Neuronal stem cell (in vitro differentiated cells): ENCODE data around the gene GRIN2A.

Source experiments
- DNase-seq: peaks from one replicate; pipeline ENCODE4 v3.0.0-alpha.2; 2013; ENCODE audit warnings: low spot score
- H2AFZ ChIP-seq: one replicate; pipeline ENCODE4 v1.6.1; 2013; ENCODE audit warnings: mild to moderate bottlenecking, low read length, inconsistent platforms
- H2AK5ac ChIP-seq: 2 replicates; pipeline ENCODE4 v1.6.1; 2013; ENCODE audit warnings: low read depth, mild to moderate bottlenecking, inconsistent platforms, low read length, moderate library complexity, mixed read lengths
- H2BK120ac ChIP-seq: 2 replicates; pipeline ENCODE4 v1.6.1; 2013; ENCODE audit warnings: low read depth, mild to moderate bottlenecking, inconsistent platforms, low read length, moderate library complexity, mixed read lengths
- H2BK12ac ChIP-seq: one replicate; pipeline ENCODE4 v1.6.1; 2013; ENCODE audit warnings: low read length, inconsistent platforms
- H2BK15ac ChIP-seq: 2 replicates; pipeline ENCODE4 v1.6.1; 2013; ENCODE audit warnings: mild to moderate bottlenecking, low read length, inconsistent platforms, mixed read lengths
- H2BK5ac ChIP-seq: one replicate; pipeline ENCODE4 v1.6.1; 2013; ENCODE audit warnings: inconsistent platforms, mild to moderate bottlenecking, low read length, moderate library complexity
- H3K14ac ChIP-seq: one replicate; pipeline ENCODE4 v1.6.1; 2013; ENCODE audit warnings: low read length, inconsistent platforms
- H3K18ac ChIP-seq: 2 replicates; pipeline ENCODE4 v1.6.1; 2013; ENCODE audit warnings: low read length, inconsistent platforms
- H3K23ac ChIP-seq: 2 replicates; pipeline ENCODE4 v1.6.1; 2013; ENCODE audit warnings: low read depth, mild to moderate bottlenecking, mixed read lengths, low read length, inconsistent platforms; ENCODE audit not compliant: poor library complexity
- H3K27ac ChIP-seq: replicated peaks from 3 replicates; pipeline ENCODE4 v1.5.1; 2013; ENCODE audit warnings: low read length, inconsistent platforms
- H3K27me3 ChIP-seq, 3 experiments: 2 replicates each; pipeline ENCODE4 v1.6.1; 2013; ENCODE audit warnings: low read length in 3 of 3, mild to moderate bottlenecking in 2 of 3, inconsistent platforms in 1 of 3, low read depth in 1 of 3, mixed read lengths in 1 of 3, moderate library complexity in 1 of 3; ENCODE audit not compliant: control insufficient read depth in 3 of 3, insufficient read depth in 3 of 3
- H3K36me3 ChIP-seq, 2 donors: replicated peaks in 1 of 2; 2 replicates each; pipeline ENCODE4 v1.6.1; 2013; ENCODE audit warnings: low read length in 2 of 2; ENCODE audit not compliant: control insufficient read depth in 2 of 2, insufficient read depth in 2 of 2
- H3K4ac ChIP-seq: 2 replicates; pipeline ENCODE4 v1.6.1; 2013; ENCODE audit warnings: inconsistent platforms, mild to moderate bottlenecking, low read length, moderate library complexity
- H3K4me1 ChIP-seq, 2 donors: 1 replicate in 1 of 2; 2 replicates in 1 of 2; pipeline ENCODE4 v1.6.1; 2013; ENCODE audit warnings: low read length in 2 of 2, low read depth in 1 of 2; ENCODE audit not compliant: control insufficient read depth in 2 of 2, insufficient read depth in 1 of 2
- H3K4me2 ChIP-seq: one replicate; pipeline ENCODE4 v1.6.1; 2013; ENCODE audit warnings: mild to moderate bottlenecking, low read length, inconsistent platforms; ENCODE audit not compliant: insufficient read depth, poor library complexity, severe bottlenecking
- H3K4me3 ChIP-seq, 2 donors: 2 replicates each; pipeline ENCODE4 v1.5.1; 2013; ENCODE audit warnings: low read length in 2 of 2, mild to moderate bottlenecking in 2 of 2, inconsistent platforms in 1 of 2, moderate library complexity in 1 of 2
- H3K79me1 ChIP-seq: one replicate; pipeline ENCODE4 v1.6.1; 2013; ENCODE audit warnings: low read depth, mild to moderate bottlenecking, inconsistent platforms, low read length, moderate library complexity
- H3K9ac ChIP-seq: one replicate; pipeline ENCODE4 v1.6.1; 2013; ENCODE audit warnings: mild to moderate bottlenecking, low read depth, low read length, inconsistent platforms; ENCODE audit not compliant: poor library complexity
- H3K9me3 ChIP-seq, 2 donors: replicated peaks in 1 of 2; 2 replicates each; pipeline versions ENCODE3 to v1.6.1; 2013; ENCODE audit warnings: low read length in 2 of 2, mild to moderate bottlenecking in 2 of 2, inconsistent platforms in 1 of 2, low read depth in 1 of 2, mixed read lengths in 1 of 2, moderate library complexity in 1 of 2; ENCODE audit not compliant: control insufficient read depth in 2 of 2, insufficient read depth in 1 of 2
- H4K8ac ChIP-seq: one replicate; pipeline ENCODE4 v1.6.1; 2013; ENCODE audit warnings: low read depth, mild to moderate bottlenecking, inconsistent platforms, low read length, moderate library complexity
- H4K91ac ChIP-seq: one replicate; pipeline ENCODE4 v1.6.1; 2013; ENCODE audit warnings: low read length, low read depth, mild to moderate bottlenecking, inconsistent platforms; ENCODE audit not compliant: poor library complexity
- WGBS, 2 donors: extraction: QIAGEN DNeasy Blood & Tissue Kit; methylation state at CpG; one replicate each; pipeline ENCODE4 v1.1.7; 2013; ENCODE audit warnings: missing lambda C conversion rate in 2 of 2, mixed read lengths in 1 of 2; ENCODE audit not compliant: insufficient read length in 2 of 2, insufficient replicate concordance in 1 of 2; ENCODE audit errors: extremely low coverage in 2 of 2; 5-methylcytosine and 5-hydroxymethylcytosine counted together

Gene GRIN2A

GRCh38 chr16:10153985-10154384 is 28.2 kb downstream of the GRIN2A start:
- Histone ChIP-seq H3K9ac (no peak overlapping the region), H3K14ac (no peak overlapping the region), H3K4me3 (no peak overlapping the region), H4K91ac (no peak overlapping the region), H3K4me2 (no peak overlapping the region), H3K27me3 (no peaks in the 10 kb centered on the region), H3K9me3 (no peaks in the 10 kb centered on the region), H3K18ac (no peak overlapping the region), H3K27ac (no peak overlapping the region), H2AK5ac (no peak overlapping the region), H2BK15ac (no peak overlapping the region), H2BK5ac (no peak overlapping the region), H2BK120ac (no peak overlapping the region), H4K8ac (no peak overlapping the region), H3K4me1 (peaks cover 0 to 2% of the 10 kb centered on the region in 2 donors), H3K36me3 (no peaks in the 10 kb centered on the region), H2AFZ (no peak overlapping the region), H3K23ac (no peak overlapping the region), H2BK12ac (no peak overlapping the region), H3K79me1 (no peaks in the 10 kb centered on the region), H3K4ac (no peak overlapping the region)
- no CpG with 5 or more reads among the region's 8 CpGs for WGBS, 2 donors
- DNase-seq: no peak

- H3K4me3 ChIP-seq: no peak overlapping the region
- H4K91ac ChIP-seq: no peak overlapping the region
- H2AFZ ChIP-seq: no peak overlapping the region
- H3K4me2 ChIP-seq: no peak overlapping the region
- H3K36me3 ChIP-seq: no peaks in the 10 kb centered on the region
- H3K27ac ChIP-seq: no peak overlapping the region
- H2BK12ac ChIP-seq: no peak overlapping the region
- H3K23ac ChIP-seq: no peak overlapping the region
- H3K9me3 ChIP-seq: no peaks in the 10 kb centered on the region
- peaks cover 0 to 4% of the 10 kb centered on the region in 2 donors for H3K4me1 ChIP-seq
- H4K8ac ChIP-seq: no peak overlapping the region
- no peak overlapping the region for H3K9ac ChIP-seq
- H3K4ac ChIP-seq: no peak overlapping the region
- no peak overlapping the region for H2AK5ac ChIP-seq
- H3K79me1 ChIP-seq: no peaks in the 10 kb centered on the region
- no peak for DNase-seq
- WGBS, 2 donors: no CpG with 5 or more reads among the region's 6 CpGs
- no peaks in the 10 kb centered on the region for H3K27me3 ChIP-seq
- H3K14ac ChIP-seq: no peak overlapping the region
- H3K18ac ChIP-seq: no peak overlapping the region
- no peak overlapping the region for H2BK120ac ChIP-seq
- H2BK5ac ChIP-seq: no peak overlapping the region
- H2BK15ac ChIP-seq: no peak overlapping the region
These were observed 30.5 kb downstream of the GRIN2A start for GRCh38 chr16:10151718-10152117.

- H2BK15ac ChIP-seq: no peak overlapping the region
- no peaks in the 10 kb centered on the region for H3K79me1 ChIP-seq
- no peaks in the 10 kb centered on the region for H3K27me3 ChIP-seq
- no peak overlapping the region for H3K4me3 ChIP-seq
- H2BK12ac ChIP-seq: no peak overlapping the region
- H2AK5ac ChIP-seq: no peak overlapping the region
- no peak overlapping the region for H3K14ac ChIP-seq
- no peaks in the 10 kb centered on the region for H3K9me3 ChIP-seq
- H3K18ac ChIP-seq: no peak overlapping the region
- WGBS, 2 donors: no CpG with 5 or more reads among the region's 4 CpGs
- no peak for DNase-seq
- H3K23ac ChIP-seq: no peak overlapping the region
- no peak overlapping the region for H3K4ac ChIP-seq
- H3K36me3 ChIP-seq: no peaks in the 10 kb centered on the region
- no peak overlapping the region for H2BK5ac ChIP-seq
- peaks cover 0 to 5% of the 10 kb centered on the region in 2 donors for H3K4me1 ChIP-seq
- no peak overlapping the region for H3K4me2 ChIP-seq
- no peak overlapping the region for H3K27ac ChIP-seq
- no peak overlapping the region for H2BK120ac ChIP-seq
- H4K8ac ChIP-seq: no peak overlapping the region
- no peak overlapping the region for H2AFZ ChIP-seq
- no peak overlapping the region for H3K9ac ChIP-seq
- no peak overlapping the region for H4K91ac ChIP-seq
These were observed 31.3 kb downstream of the GRIN2A start for GRCh38 chr16:10150906-10151305.

- Histone ChIP-seq H2BK5ac (no peak overlapping the region), H4K8ac (no peak overlapping the region)
- WGBS, 2 donors: no CpG with 5 or more reads among the region's 4 CpGs
These were observed 36.6 kb downstream of the GRIN2A start for GRCh38 chr16:10145542-10146035.

More at GRCh38 chr16:10145542-10146035, 36.6 kb downstream of the GRIN2A start:
- Histone ChIP-seq H2BK12ac (no peak overlapping the region), H3K4me2 (no peak overlapping the region), H4K91ac (no peak overlapping the region), H3K4ac (no peak overlapping the region), H3K27ac (no peak overlapping the region), H3K14ac (no peak overlapping the region), H3K9me3 (no peaks in the 10 kb centered on the region), H3K27me3 (no peaks in the 10 kb centered on the region), H3K23ac (no peak overlapping the region), H3K9ac (no peak overlapping the region), H2BK15ac (no peak overlapping the region), H3K18ac (no peak overlapping the region), H3K4me3 (no peak overlapping the region), H2AK5ac (no peak overlapping the region), H3K36me3 (no peaks in the 10 kb centered on the region), H2BK120ac (no peak overlapping the region), H2AFZ (no peak overlapping the region), H3K79me1 (no peaks in the 10 kb centered on the region), H3K4me1 (peaks cover 0 to 2% of the 10 kb centered on the region in 2 donors)
- no peak for DNase-seq
